Endothelial cell of umbilical vein (primary cell): ENCODE measurements around the gene PODXL2. TPM values are rescaled to one million over a fixed set of nuclear protein-coding genes. Genes with fewer than 3 reads are reported as not detected.

Source experiments
- BruUV-seq: library from RNA; stranded (reverse); fragments of 400-500 nt; replicated peaks from 2 replicates; lab custom pipeline; 2021; lab: Mats Ljungman, UMichigan
- CTCF ChIA-PET: fragments of 300-600, 350-600 bp; sonication (Branson Sonifier 250); formaldehyde crosslinking; loops from one replicate; lab custom pipeline; 2021; ENCODE audit warnings: antibody characterized with exemption, inconsistent platforms; lab: Charles Lee
- POLR2A ChIA-PET: fragments of 300-600, 350-600 bp; sonication (Branson Sonifier 250); formaldehyde crosslinking; loops from one replicate; lab custom pipeline; 2021; ENCODE audit warnings: antibody characterized with exemption, inconsistent platforms; lab: Charles Lee
- DNase-seq: peaks from one replicate; pipeline ENCODE4 v3.0.0-alpha.2; 2011; ENCODE audit warnings: low read depth, low spot score
- FAIRE-seq: peaks from 2 replicates; lab custom pipeline; 2011; peaks lifted over from hg19 to GRCh38; lab: Jason Lieb, UNC
- H2AFZ ChIP-seq: 2 replicates; pipeline ENCODE4 v1.6.0; 2012; ENCODE audit warnings: low read depth, low read length, control low read depth, inconsistent platforms
- H3K27ac ChIP-seq: 2 replicates; pipeline ENCODE4 v1.5.1; 2011; ENCODE audit warnings: low read depth, mild to moderate bottlenecking, control low read depth, low read length, moderate library complexity; ENCODE audit not compliant: insufficient read depth
- H3K27me3 ChIP-seq, 2 experiments: 2 replicates each; pipeline versions ENCODE4 v1.6.0 to v1.6.1; 2011; ENCODE audit warnings: low read length in 2 of 2, mixed read lengths in 1 of 2; ENCODE audit not compliant: control insufficient read depth in 2 of 2, insufficient read depth in 2 of 2
- H3K36me3 ChIP-seq, 2 experiments: 2 replicates in 1 of 2; 3 replicates in 1 of 2; pipeline ENCODE4 v1.5.1; 2011; ENCODE audit warnings: low read length in 2 of 2, mild to moderate bottlenecking in 1 of 2, moderate library complexity in 1 of 2; ENCODE audit not compliant: control insufficient read depth in 2 of 2, insufficient read depth in 2 of 2; ENCODE audit errors: extremely low read depth in 1 of 2
- H3K4me1 ChIP-seq: 3 replicates; pipeline ENCODE4 v1.5.1; 2011; ENCODE audit warnings: mild to moderate bottlenecking, low read length; ENCODE audit not compliant: control insufficient read depth, insufficient read depth; ENCODE audit errors: extremely low read depth
- H3K4me2 ChIP-seq: 2 replicates; pipeline ENCODE4 v1.6.1; 2011; ENCODE audit warnings: low read length, control low read depth, mixed read lengths; ENCODE audit not compliant: insufficient read depth
- H3K4me3 ChIP-seq, 3 experiments: fragments of 200-600 bp in 1 of 3; sonication (generic), shearing (Covaris generic) in 1 of 3; replicated peaks in 1 of 3; 2 replicates each; pipeline ENCODE4 v1.5.1; 2011 to 2016; ENCODE audit warnings: control low read depth in 3 of 3, low read length in 3 of 3, mild to moderate bottlenecking in 2 of 3, inconsistent platforms in 1 of 3, low read depth in 1 of 3, moderate library complexity in 1 of 3; ENCODE audit not compliant: insufficient read depth in 1 of 3
- H3K79me2 ChIP-seq: 2 replicates; pipeline ENCODE4 v1.6.0; 2012; ENCODE audit warnings: low read length, inconsistent platforms; ENCODE audit not compliant: control insufficient read depth, insufficient read depth
- H3K9ac ChIP-seq: replicated peaks from 2 replicates; pipeline ENCODE3; 2011; ENCODE audit warnings: low read length, control low read depth; ENCODE audit not compliant: insufficient read depth; ENCODE audit errors: extremely low read depth
- H3K9me1 ChIP-seq: replicated peaks from 3 replicates; pipeline ENCODE4 v1.6.0; 2011; ENCODE audit warnings: mild to moderate bottlenecking, low read length; ENCODE audit not compliant: control insufficient read depth, insufficient read depth; ENCODE audit errors: extremely low read depth
- H3K9me3 ChIP-seq: replicated peaks from 2 replicates; pipeline ENCODE4 v1.5.1; 2012; ENCODE audit warnings: low read length, inconsistent platforms; ENCODE audit not compliant: control insufficient read depth, insufficient read depth
- H4K20me1 ChIP-seq: replicated peaks from 2 replicates; pipeline ENCODE3; 2011; ENCODE audit warnings: mild to moderate bottlenecking, low read length; ENCODE audit not compliant: control insufficient read depth, insufficient read depth; ENCODE audit errors: extremely low read depth
- EZH2 ChIP-seq: IDR thresholded peaks from 2 replicates; pipeline ENCODE4 v1.6.1; 2012; ENCODE audit warnings: borderline replicate concordance, low read depth, mild to moderate bottlenecking, moderate library complexity, low read length, inconsistent platforms; ENCODE audit not compliant: severe bottlenecking
- FOS ChIP-seq: IDR thresholded peaks from 2 replicates; pipeline ENCODE4 v1.6.1; 2011; ENCODE audit warnings: mild to moderate bottlenecking, low read length, moderate library complexity, borderline replicate concordance; ENCODE audit not compliant: insufficient read depth
- GATA2 ChIP-seq: IDR thresholded peaks from 2 replicates; pipeline ENCODE4 v1.7.0; 2011; ENCODE audit warnings: low read depth, mild to moderate bottlenecking, moderate library complexity, mixed read lengths, low read length; ENCODE audit not compliant: insufficient read length, insufficient read depth
- JUN ChIP-seq: IDR thresholded peaks from 2 replicates; pipeline ENCODE4 v1.6.1; 2011; ENCODE audit warnings: borderline replicate concordance, low read depth; ENCODE audit not compliant: insufficient read length, insufficient read depth
- MYC ChIP-seq: IDR thresholded peaks from one replicate; pipeline ENCODE4 v1.6.1; 2011; ENCODE audit warnings: mild to moderate bottlenecking, low read depth, low read length
- POLR2A ChIP-seq: IDR thresholded peaks from 2 replicates; pipeline ENCODE4 v1.6.1; 2012; ENCODE audit warnings: low read depth, mild to moderate bottlenecking, control low read depth, low read length
- POLR2AphosphoS5 ChIP-seq: IDR thresholded peaks from 2 replicates; pipeline ENCODE4 v1.6.1; 2012; ENCODE audit warnings: low read depth, mild to moderate bottlenecking, control low read depth, low read length, moderate library complexity; ENCODE audit not compliant: insufficient read depth
- dilution Hi-C: fragments of 300-500 bp; cut with MboI; formaldehyde crosslinking; loops from one replicate; pipeline ENCODE4 v1.15.0; 2019; ENCODE audit warnings: low sequenced_read_pairs; ENCODE audit not compliant: extremely low pct_ligation_motif_present
- intact Hi-C: fragments of 100-400 bp; cut with micrococcal nuclease; formaldehyde crosslinking; loops from one replicate; pipeline ENCODE4 v1.10.0; 2022
- polyA plus RNA-seq, 4 experiments: library from polyadenylated mRNA; depleted of rRNA in 3 of 4; stranded (reverse) in 3 of 4; unstranded in 1 of 4; fragments of >200 nt; gene quantifications; 2 replicates each; pipeline versions ENCODE4 v1.2.1 to v1.2.3, GENCODE V29; 2011 to 2012; ENCODE audit warnings: missing spikeins in 1 of 4
- total RNA-seq: library from RNA; stranded (reverse); gene quantifications from 2 replicates; pipeline ENCODE4 v1.2.3, GENCODE V29; 2021
- TF ChIP-seq, protein P1 (sequence below), 2 donors: IDR thresholded peaks; 1 replicate in 1 of 2; 2 replicates in 1 of 2; pipeline ENCODE4 v1.5.1; 2011; ENCODE audit warnings: low read length in 2 of 2, mild to moderate bottlenecking in 2 of 2, moderate library complexity in 2 of 2, control low read depth in 1 of 2, inconsistent platforms in 1 of 2, low read depth in 1 of 2; ENCODE audit not compliant: insufficient read depth in 1 of 2; ENCODE audit errors: extremely low read depth in 1 of 2
- TF ChIP-seq, protein P2 (sequence below): IDR thresholded peaks from 2 replicates; pipeline ENCODE4 v1.6.1; 2011; ENCODE audit not compliant: insufficient read depth, insufficient read length

The PODXL2 gene
- total and polyA plus RNA-seq, 2 donors (not counting 3 experiments of a cell fraction or from before 2014, with no cell fraction given): 5.5 to 6.5 TPM

DNA sequence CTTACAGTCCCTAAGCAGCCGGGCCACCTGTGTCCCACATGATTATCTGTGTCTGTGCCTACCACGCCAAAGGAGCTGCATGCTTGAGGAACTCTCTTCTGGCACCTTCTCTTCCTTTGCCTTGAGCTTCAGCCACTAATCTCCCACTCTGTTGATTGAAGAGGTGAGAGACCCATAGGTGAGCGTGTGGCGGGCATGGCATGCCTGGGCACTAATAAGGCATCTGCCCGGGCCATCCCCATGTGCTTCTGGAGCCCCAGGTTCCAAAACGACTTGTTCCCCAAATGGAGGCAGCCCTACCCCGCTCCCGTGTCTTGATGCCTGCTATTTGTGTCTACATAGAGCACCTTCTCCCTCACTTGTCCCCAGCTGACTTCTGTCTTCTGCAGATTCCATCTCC lies 17.7 kb upstream of the PODXL2 start:
- BruUV-seq: no TSS peak
- H3K4me1 ChIP-seq: peaks cover 13% of the 10 kb centered on the region
- dilution Hi-C loops (no loop called here), intact Hi-C loops (no loop called here)
- no peak for TF ChIP-seq FOS
- H2AFZ ChIP-seq: no peak overlapping the region
- no peak overlapping the region for H3K27ac ChIP-seq
- FAIRE-seq: no peak
- no peaks in the 10 kb centered on the region for H3K9me1 ChIP-seq
- no peak overlapping the region for H3K4me2 ChIP-seq
- H3K36me3 ChIP-seq: peaks cover 4 to 14% of the 10 kb centered on the region in 2 experiments
- H3K9ac ChIP-seq: no peak overlapping the region
- no peaks in the 10 kb centered on the region for H3K9me3 ChIP-seq
- H3K4me3 ChIP-seq: no peak overlapping the region
- H3K27me3 ChIP-seq: no peaks in the 10 kb centered on the region
- no peaks in the 10 kb centered on the region for H3K79me2 ChIP-seq
- POLR2A ChIA-PET: no interaction called here
- H4K20me1 ChIP-seq: no peaks in the 10 kb centered on the region
- CTCF ChIA-PET: interaction anchor here (1.7 kb wide), 1 partner anchor 36 kb away, joined by 7 read pairs; no protein-coding TSS in a partner anchor
- no peak for DNase-seq

GRCh38 chr3:127612966-127613365 lies 16.0 kb upstream of the PODXL2 start:
- Histone ChIP-seq H3K36me3 (peaks cover 4 to 10% of the 10 kb centered on the region in 2 experiments), H2AFZ (no peak overlapping the region), H3K4me2 (no peak overlapping the region), H3K27ac (peak overlapping the region; percentile 26), H3K9ac (no peak overlapping the region), H3K27me3 (no peaks in the 10 kb centered on the region), H4K20me1 (no peaks in the 10 kb centered on the region), H3K79me2 (no peaks in the 10 kb centered on the region), H3K4me3 (no peak overlapping the region), H3K9me3 (no peaks in the 10 kb centered on the region), H3K9me1 (no peaks in the 10 kb centered on the region), H3K4me1 (peaks cover 13% of the 10 kb centered on the region)
- ChIA-PET POLR2A (no interaction called here), CTCF (no interaction called here)
- dilution Hi-C loops: no loop called here
- intact Hi-C loops: no loop called here
- FAIRE-seq (no peak), DNase-seq (peak; percentile 78)
- TF ChIP-seq MYC: no peak
- TF ChIP-seq JUN: no peak
- TF ChIP-seq, protein P1, sequence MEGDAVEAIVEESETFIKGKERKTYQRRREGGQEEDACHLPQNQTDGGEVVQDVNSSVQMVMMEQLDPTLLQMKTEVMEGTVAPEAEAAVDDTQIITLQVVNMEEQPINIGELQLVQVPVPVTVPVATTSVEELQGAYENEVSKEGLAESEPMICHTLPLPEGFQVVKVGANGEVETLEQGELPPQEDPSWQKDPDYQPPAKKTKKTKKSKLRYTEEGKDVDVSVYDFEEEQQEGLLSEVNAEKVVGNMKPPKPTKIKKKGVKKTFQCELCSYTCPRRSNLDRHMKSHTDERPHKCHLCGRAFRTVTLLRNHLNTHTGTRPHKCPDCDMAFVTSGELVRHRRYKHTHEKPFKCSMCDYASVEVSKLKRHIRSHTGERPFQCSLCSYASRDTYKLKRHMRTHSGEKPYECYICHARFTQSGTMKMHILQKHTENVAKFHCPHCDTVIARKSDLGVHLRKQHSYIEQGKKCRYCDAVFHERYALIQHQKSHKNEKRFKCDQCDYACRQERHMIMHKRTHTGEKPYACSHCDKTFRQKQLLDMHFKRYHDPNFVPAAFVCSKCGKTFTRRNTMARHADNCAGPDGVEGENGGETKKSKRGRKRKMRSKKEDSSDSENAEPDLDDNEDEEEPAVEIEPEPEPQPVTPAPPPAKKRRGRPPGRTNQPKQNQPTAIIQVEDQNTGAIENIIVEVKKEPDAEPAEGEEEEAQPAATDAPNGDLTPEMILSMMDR (IDR thresholded peaks at IDR 0.05; ENCODE audit: extremely low read depth in 1 of 2, insufficient read depth in 1 of 2, low read depth in 1 of 2, low read length in 2 of 2): no peak
- no peak for TF ChIP-seq FOS
- TF ChIP-seq POLR2A: no peak
- no peak for TF ChIP-seq EZH2
- TF ChIP-seq GATA2: no peak
- TF ChIP-seq, protein P2, sequence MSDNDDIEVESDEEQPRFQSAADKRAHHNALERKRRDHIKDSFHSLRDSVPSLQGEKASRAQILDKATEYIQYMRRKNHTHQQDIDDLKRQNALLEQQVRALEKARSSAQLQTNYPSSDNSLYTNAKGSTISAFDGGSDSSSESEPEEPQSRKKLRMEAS: no peak
- TF ChIP-seq POLR2AphosphoS5: no peak
- BruUV-seq: no TSS peak
